DND-41 (cell line): ENCODE measurements around the gene GPR162.

ENCODE experiments used
- ATAC-seq: fragments of 200-7000 bp; cut with Tn5 transposase; 3 replicates; pipeline ENCODE4 v1.9.1; 2021; ENCODE audit warnings: low read depth; ENCODE audit not compliant: insufficient read depth
- DNase-seq: peaks from one replicate; pipeline ENCODE4 v3.0.0-alpha.2; 2020
- H2AFZ ChIP-seq: 2 replicates; pipeline ENCODE4 v1.6.0; 2012; ENCODE audit warnings: low read depth, low read length
- H3K27ac ChIP-seq: 2 replicates; pipeline ENCODE4 v1.5.1; 2012; ENCODE audit warnings: low read length, inconsistent platforms
- H3K27me3 ChIP-seq: fragments of 200-600 bp; sonication (generic); 2 replicates; pipeline ENCODE4 v1.6.0; 2012; ENCODE audit warnings: low read length, mild to moderate bottlenecking, inconsistent platforms; ENCODE audit not compliant: insufficient read depth, poor library complexity
- H3K36me3 ChIP-seq: 2 replicates; pipeline ENCODE4 v1.5.1; 2012; ENCODE audit warnings: low read length, inconsistent platforms; ENCODE audit not compliant: insufficient read depth
- H3K4me1 ChIP-seq: 2 replicates; pipeline ENCODE4 v1.5.1; 2012; ENCODE audit warnings: mild to moderate bottlenecking, low read length; ENCODE audit not compliant: insufficient read depth
- H3K4me2 ChIP-seq: 2 replicates; pipeline ENCODE4 v1.6.0; 2012; ENCODE audit warnings: mild to moderate bottlenecking, moderate library complexity, low read length, inconsistent platforms; ENCODE audit not compliant: insufficient read depth
- H3K4me3 ChIP-seq, 2 experiments: fragments of 200-600 bp in 1 of 2; shearing (Covaris generic) in 1 of 2; 2 replicates each; pipeline ENCODE4 v1.5.1; 2012 to 2016; ENCODE audit warnings: inconsistent platforms in 2 of 2, low read length in 2 of 2, mild to moderate bottlenecking in 2 of 2, low read depth in 1 of 2, moderate library complexity in 1 of 2
- H3K79me2 ChIP-seq: 2 replicates; pipeline ENCODE4 v1.6.0; 2012; ENCODE audit warnings: low read length, inconsistent platforms; ENCODE audit not compliant: insufficient read depth
- H3K9ac ChIP-seq: 2 replicates; pipeline ENCODE4 v1.6.0; 2012; ENCODE audit warnings: low read depth, mild to moderate bottlenecking, inconsistent platforms, low read length, moderate library complexity
- H3K9me3 ChIP-seq: 2 replicates; pipeline ENCODE4 v1.5.1; 2012; ENCODE audit warnings: low read length, moderate library complexity, mild to moderate bottlenecking, inconsistent platforms; ENCODE audit not compliant: insufficient read depth, severe bottlenecking
- H4K20me1 ChIP-seq: 2 replicates; pipeline ENCODE4 v1.6.0; 2012; ENCODE audit warnings: low read length; ENCODE audit not compliant: insufficient read depth
- CTCF ChIP-seq: IDR thresholded peaks from 2 replicates; pipeline ENCODE4 v1.5.1; 2012; ENCODE audit warnings: borderline replicate concordance, low read length, moderate library complexity, mild to moderate bottlenecking; ENCODE audit not compliant: poor library complexity, severe bottlenecking; ENCODE audit errors: extremely low read depth
- EZH2 ChIP-seq: IDR thresholded peaks from 3 replicates; pipeline ENCODE4 v1.6.1; 2012; ENCODE audit warnings: borderline replicate concordance, low read depth, mild to moderate bottlenecking, moderate library complexity, low read length, inconsistent platforms; ENCODE audit not compliant: severe bottlenecking

Gene GPR162

DNA sequence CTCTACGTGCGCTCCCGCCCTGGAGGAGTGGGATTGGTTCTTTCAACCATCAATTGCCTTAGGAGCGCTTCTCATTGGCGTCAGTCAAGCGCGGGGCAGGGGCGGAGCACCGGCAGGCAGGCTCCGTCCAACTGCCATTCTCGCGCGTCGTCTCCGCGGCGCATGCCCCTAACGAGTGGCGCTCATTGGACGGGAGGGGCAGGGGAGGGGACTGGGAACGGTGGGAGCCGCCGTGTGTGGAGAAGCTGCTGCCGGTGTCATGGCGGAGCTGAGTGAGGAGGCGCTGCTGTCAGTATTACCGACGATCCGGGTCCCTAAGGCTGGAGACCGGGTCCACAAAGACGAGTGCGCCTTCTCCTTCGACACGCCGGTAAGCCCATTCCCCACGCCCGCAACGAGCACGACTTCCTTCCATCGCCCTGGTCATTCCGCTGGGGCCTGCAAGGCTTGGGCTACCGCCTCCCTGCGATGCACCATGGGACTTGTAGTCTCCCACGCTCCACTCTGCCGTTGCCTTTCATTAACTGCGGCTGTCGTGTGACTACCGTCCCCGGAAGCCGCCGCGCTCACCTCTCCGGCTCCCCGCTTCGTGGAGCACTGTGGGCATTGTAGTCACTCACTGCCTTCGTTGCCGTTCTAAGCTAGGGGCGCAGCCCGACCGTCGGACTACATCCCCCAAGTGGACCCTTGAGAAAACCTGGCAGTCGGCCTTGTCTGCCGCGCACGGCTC, 30.5 kb downstream of the GPR162 start, which contains the start of gene USP5:
TSS of gene USP5 (plus strand) at position 230 of the 730 bp plus-strand sequence. CDS start at position 260, 30 bp downstream.
- ATAC-seq (peak; percentile 80), DNase-seq (peak; percentile 99)
- Histone ChIP-seq H3K9ac (peak within 1 kb of the TSS; percentile 81), H2AFZ (peak within 1 kb of the TSS; percentile 92), H4K20me1 (peaks cover 32% of the 10 kb centered on the region), H3K27me3 (no peaks in the 10 kb centered on the region), H3K4me2 (peak within 1 kb of the TSS; percentile 95), H3K27ac (peak within 1 kb of the TSS; percentile 99), H3K36me3 (peaks cover 69% of the 10 kb centered on the region), H3K9me3 (no peaks in the 10 kb centered on the region), H3K79me2 (peaks cover 59% of the 10 kb centered on the region), H3K4me1 (peaks cover 37% of the 10 kb centered on the region), H3K4me3 (peak within 1 kb of the TSS; percentile 73 to 87)
- TF ChIP-seq CTCF (no peak), EZH2 (no peak)

- ATAC-seq (no peak), DNase-seq (peak; percentile 65)
- Histone ChIP-seq H3K27me3 (no peaks in the 10 kb centered on the region), H3K27ac (peak overlapping the region; percentile 74), H3K79me2 (peaks cover 59% of the 10 kb centered on the region), H3K4me2 (peak overlapping the region; percentile 82), H3K9me3 (no peaks in the 10 kb centered on the region), H3K36me3 (peaks cover 69% of the 10 kb centered on the region), H2AFZ (peak overlapping the region; percentile 61), H3K4me3 (peak overlapping the region; percentile 51 to 87; a peak in 3 of 4 replicates), H3K9ac (peak overlapping the region; percentile 81), H4K20me1 (peaks cover 32% of the 10 kb centered on the region), H3K4me1 (peaks cover 37% of the 10 kb centered on the region)
- no peak for TF ChIP-seq CTCF
- no peak for TF ChIP-seq EZH2
Observed at GRCh38 chr12:6852651-6853354, 31.2 kb downstream of the GPR162 start.

- Histone ChIP-seq H3K9ac (peak overlapping the region; percentile 81), H3K27ac (peak overlapping the region; percentile 74; the same call in 1 of the 2 replicates), H3K4me2 (peak overlapping the region; percentile 82), H3K4me1 (peaks cover 37% of the 10 kb centered on the region), H4K20me1 (peaks cover 32% of the 10 kb centered on the region), H3K9me3 (no peaks in the 10 kb centered on the region), H3K36me3 (peaks cover 69% of the 10 kb centered on the region), H2AFZ (no peak overlapping the region), H3K79me2 (peaks cover 59% of the 10 kb centered on the region), H3K4me3 (peak overlapping the region in 1 of 2 experiments; percentile 87; a peak in 2 of 4 replicates), H3K27me3 (no peaks in the 10 kb centered on the region)
- no peak for DNase-seq
- TF ChIP-seq EZH2 (no peak), CTCF (no peak)
- no peak for ATAC-seq
Observed at GRCh38 chr12:6853626-6854025, 32.0 kb downstream of the GPR162 start.
